Gastrocnemius medialis (tissue), 4 donors: Measurements from ENCODE around the gene AQP6. TPM values are rescaled to one million over a fixed set of nuclear protein-coding genes. Genes with fewer than 3 reads are reported as not detected.

Source experiments
- ATAC-seq, 2 donors: fragments of 150-250 bp; one replicate each; pipeline ENCODE4 v1.9.1; 2016
- DNase-seq, 2 donors: peaks; one replicate each; pipeline ENCODE4 v3.0.0-alpha.2; 2019
- H3K27ac ChIP-seq, 4 donors: fragments of 200-600 bp; sonication (generic); 1 replicate in 1 of 4; 2 replicates in 3 of 4; pipeline ENCODE4 v1.5.1; 2016 to 2018; ENCODE audit warnings: mild to moderate bottlenecking in 2 of 4, moderate library complexity in 1 of 4
- H3K27me3 ChIP-seq, 3 donors: fragments of 200-600 bp; sonication (generic) in 2 of 3; 1 replicate in 1 of 3; 2 replicates in 2 of 3; pipeline versions ENCODE4 v1.5.1 to v1.6.0; 2016 to 2019; ENCODE audit warnings: mild to moderate bottlenecking in 1 of 3, moderate library complexity in 1 of 3
- H3K36me3 ChIP-seq, 2 donors: fragments of 200-600 bp; sonication (generic) in 1 of 2; one replicate each; pipeline ENCODE4 v1.5.1; 2017 to 2018
- H3K4me1 ChIP-seq, 2 donors: fragments of 200-600 bp; sonication (generic) in 1 of 2; one replicate each; pipeline ENCODE4 v1.5.1; 2016 to 2017; ENCODE audit warnings: mild to moderate bottlenecking in 2 of 2
- H3K4me3 ChIP-seq, 4 donors: fragments of 200-600 bp; sonication (generic) in 3 of 4; 1 replicate in 1 of 4; 2 replicates in 3 of 4; pipeline ENCODE4 v1.5.1; 2016 to 2019; ENCODE audit warnings: mild to moderate bottlenecking in 2 of 4
- H3K9me3 ChIP-seq, 3 donors: fragments of 200-600 bp; sonication (generic) in 2 of 3; 1 replicate in 1 of 3; 2 replicates in 2 of 3; pipeline ENCODE4 v1.5.1; 2016 to 2019
- CTCF ChIP-seq, 5 experiments: fragments of 450-650 bp in 3 of 5; fragments of 200-600 bp in 2 of 5; sonication (generic) in 2 of 5; IDR thresholded peaks in 4 of 5; conservative IDR thresholded peaks in 1 of 5; 1 replicate in 4 of 5; 2 replicates in 1 of 5; pipeline ENCODE4 v1.5.1; 2016 to 2019; ENCODE audit warnings: antibody characterized with exemption in 5 of 5, mild to moderate bottlenecking in 3 of 5, moderate library complexity in 3 of 5
- POLR2A ChIP-seq, 2 donors: fragments of 450-650 bp; IDR thresholded peaks; one replicate each; pipeline ENCODE4 v1.6.1; 2017; ENCODE audit warnings: antibody characterized with exemption in 2 of 2, mild to moderate bottlenecking in 2 of 2, moderate library complexity in 2 of 2
- in situ Hi-C, 4 donors: fragments of 200-750 bp; cut with MboI; loops; one replicate each; pipeline versions ENCODE4 v1.15.0 to v1.8.0; 2017; ENCODE audit warnings: low sequenced_read_pairs in 4 of 4
- intact Hi-C: fragments of 100-400 bp; cut with DNase I; formaldehyde crosslinking; loops from one replicate; pipeline ENCODE4 v1.15.1; 2023; ENCODE audit warnings: low total_unique reads
- total RNA-seq, 4 donors: library from RNA; depleted of rRNA; stranded (reverse); fragments of >200 nt; gene quantifications; one replicate each; pipeline versions ENCODE4 v1.1.0 to v1.2.3, GENCODE V29; 2016

AQP6 gene
- total RNA-seq, 4 donors from 2014 or later = not detected

GRCh38 chr12:49942512-49942893 lies 30.2 kb upstream of the AQP6 start:
- no peak overlapping the region for H3K4me3 ChIP-seq
- DNase-seq = no peak
- H3K9me3 ChIP-seq = no peaks in the 10 kb centered on the region
- no peaks in the 10 kb centered on the region for H3K27me3 ChIP-seq
- intact Hi-C loops (no loop called here), in situ Hi-C loops (no loop called here)
- TF ChIP-seq CTCF (IDR thresholded peaks at IDR 0.05 in 4 of 5, conservative IDR thresholded peaks at IDR 0.05 in 1 of 5) (no peak), POLR2A (IDR thresholded peaks at IDR 0.05) (no peak)
- H3K4me1 ChIP-seq = no peaks in the 10 kb centered on the region
- no peak overlapping the region for H3K27ac ChIP-seq
- no peak for ATAC-seq
- H3K36me3 ChIP-seq = no peaks in the 10 kb centered on the region

- ATAC-seq = no peak
- intact Hi-C loops = no loop called here
- Histone ChIP-seq H3K4me3 (no peak overlapping the region), H3K36me3 (no peaks in the 10 kb centered on the region), H3K9me3 (no peaks in the 10 kb centered on the region), H3K27me3 (no peaks in the 10 kb centered on the region), H3K27ac (no peak overlapping the region), H3K4me1 (no peaks in the 10 kb centered on the region)
- DNase-seq = no peak
- TF ChIP-seq CTCF (IDR thresholded peaks at IDR 0.05 in 4 of 5, conservative IDR thresholded peaks at IDR 0.05 in 1 of 5) (no peak), POLR2A (IDR thresholded peaks at IDR 0.05) (no peak)
- in situ Hi-C loops = no loop called here
These were observed 29.7 kb upstream of the AQP6 start for GRCh38 chr12:49942921-49943624.

GRCh38 chr12:49943625-49943960 lies 29.2 kb upstream of the AQP6 start:
- Histone ChIP-seq H3K27ac (no peak overlapping the region), H3K4me1 (no peaks in the 10 kb centered on the region), H3K4me3 (no peak overlapping the region), H3K9me3 (no peaks in the 10 kb centered on the region), H3K36me3 (no peaks in the 10 kb centered on the region), H3K27me3 (no peaks in the 10 kb centered on the region)
- no peak for TF ChIP-seq POLR2A (IDR thresholded peaks at IDR 0.05)
- TF ChIP-seq CTCF (IDR thresholded peaks at IDR 0.05 in 4 of 5, conservative IDR thresholded peaks at IDR 0.05 in 1 of 5) = no peak
- intact Hi-C loops = no loop called here
- in situ Hi-C loops = no loop called here
- DNase-seq (no peak), ATAC-seq (no peak)

GRCh38 chr12:49944046-49944445 lies 28.7 kb upstream of the AQP6 start:
- in situ Hi-C loops = no loop called here
- intact Hi-C loops = no loop called here
- no peak for ATAC-seq
- DNase-seq = no peak
- no peak for TF ChIP-seq CTCF (IDR thresholded peaks at IDR 0.05 in 4 of 5, conservative IDR thresholded peaks at IDR 0.05 in 1 of 5)
- TF ChIP-seq POLR2A (IDR thresholded peaks at IDR 0.05) = no peak
- Histone ChIP-seq H3K36me3 (no peaks in the 10 kb centered on the region), H3K27ac (no peak overlapping the region), H3K9me3 (no peaks in the 10 kb centered on the region), H3K4me1 (no peaks in the 10 kb centered on the region), H3K4me3 (no peak overlapping the region), H3K27me3 (no peaks in the 10 kb centered on the region)

GRCh38 chr12:49944718-49945117 lies 28.0 kb upstream of the AQP6 start:
- H3K27me3 ChIP-seq = no peaks in the 10 kb centered on the region
- ATAC-seq (no peak), DNase-seq (no peak)
- in situ Hi-C loops = no loop called here
- intact Hi-C loops = no loop called here
- no peak for TF ChIP-seq CTCF (IDR thresholded peaks at IDR 0.05 in 4 of 5, conservative IDR thresholded peaks at IDR 0.05 in 1 of 5)
- TF ChIP-seq POLR2A (IDR thresholded peaks at IDR 0.05) = no peak
- no peaks in the 10 kb centered on the region for H3K36me3 ChIP-seq
- H3K9me3 ChIP-seq = no peaks in the 10 kb centered on the region
- H3K4me1 ChIP-seq = no peaks in the 10 kb centered on the region
- H3K27ac ChIP-seq = no peak overlapping the region
- no peak overlapping the region for H3K4me3 ChIP-seq
